NCI-H446 treated with DMSO at 0.1 percent for 48 hours (cell line): ENCODE data around the gene ZNF835.

Source experiments
- DNase-seq: peaks from one replicate; lab custom pipeline; 2025; lab: John Stamatoyannopoulos, UW

ZNF835 gene

DNA sequence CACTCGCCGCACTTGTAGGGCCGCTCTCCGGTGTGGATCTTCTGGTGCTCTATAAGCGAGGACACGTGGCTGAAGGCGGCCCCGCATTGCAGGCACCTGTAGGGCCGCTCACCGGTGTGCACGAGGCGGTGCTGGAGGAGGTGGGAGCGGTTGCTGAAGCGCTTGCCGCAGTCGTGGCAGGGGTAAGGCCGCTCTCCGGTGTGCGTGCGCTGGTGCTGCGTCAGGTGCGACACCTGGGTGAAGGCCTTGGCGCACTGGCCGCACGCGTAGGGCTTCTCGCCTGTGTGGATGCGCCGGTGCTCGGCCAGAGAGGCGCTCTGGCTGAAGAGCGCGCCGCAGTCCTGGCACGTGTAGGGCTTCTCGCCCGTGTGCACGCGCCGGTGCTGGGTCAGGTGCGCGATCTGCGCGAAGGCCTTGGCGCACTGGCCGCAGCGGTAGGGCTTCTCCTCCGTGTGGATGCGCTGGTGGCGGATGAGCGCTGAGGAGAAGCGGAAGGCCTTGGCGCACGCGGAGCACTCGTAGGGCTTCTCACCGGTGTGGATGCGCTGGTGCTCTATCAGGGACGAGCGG is 7.5 kb downstream of the ZNF835 start:
- DNase-seq, result no peak

DNA sequence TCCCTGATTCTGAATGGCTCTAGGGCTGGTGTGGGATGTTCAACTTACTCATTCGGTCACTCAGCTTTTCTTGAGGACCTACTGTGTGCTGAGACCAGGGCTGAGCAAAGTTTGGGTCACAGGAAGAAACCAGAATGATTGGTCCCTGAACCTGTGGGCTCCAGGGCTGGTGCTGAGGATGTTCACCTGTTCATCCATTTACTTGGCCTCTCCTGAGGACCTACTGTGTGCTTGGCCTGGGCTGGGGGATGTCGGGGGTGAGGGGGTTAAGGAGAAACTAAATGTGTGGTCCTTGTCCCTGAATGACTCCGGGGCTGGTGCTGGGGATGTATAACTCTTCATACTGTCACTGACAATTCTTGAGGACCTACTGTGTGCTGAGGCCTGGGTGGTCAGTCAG is 10.3 kb downstream of the ZNF835 start:
- DNase-seq, result no peak

DNA sequence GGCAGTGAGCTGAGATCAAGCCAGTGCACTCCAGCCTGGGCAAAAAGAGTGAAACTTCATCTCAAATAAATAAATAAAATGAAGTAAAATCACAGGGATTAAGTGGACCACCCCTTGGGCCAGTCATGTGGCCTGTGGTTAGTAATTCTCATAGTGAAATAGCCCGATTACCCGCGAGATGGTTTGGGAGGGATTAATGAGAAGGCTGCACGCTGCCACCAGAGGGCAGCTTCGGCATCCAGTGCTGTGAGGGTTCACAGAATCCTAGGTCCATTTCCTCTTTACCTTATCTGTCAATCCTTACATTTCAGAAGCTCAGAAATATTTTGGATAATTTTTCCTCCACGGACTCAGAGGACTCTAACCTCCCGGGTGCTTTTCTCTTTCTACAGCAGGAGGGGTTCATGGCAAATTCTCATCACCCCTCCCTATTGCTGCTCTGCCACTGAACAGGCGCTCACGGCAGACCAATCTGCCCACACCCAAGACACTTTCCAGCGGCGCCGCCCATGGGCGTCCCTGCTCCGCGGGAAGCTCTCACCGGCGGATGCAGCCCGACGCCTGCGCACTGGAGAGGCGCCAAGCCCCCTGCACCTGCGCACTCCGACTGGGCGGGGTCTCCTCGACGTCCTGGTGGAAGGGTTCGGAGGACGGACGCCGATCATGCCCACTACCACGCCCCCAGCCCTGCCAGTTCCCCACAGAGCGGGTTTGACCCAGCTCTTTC is 11.0 kb downstream of the ZNF835 start:
- DNase-seq, result no peak

DNA sequence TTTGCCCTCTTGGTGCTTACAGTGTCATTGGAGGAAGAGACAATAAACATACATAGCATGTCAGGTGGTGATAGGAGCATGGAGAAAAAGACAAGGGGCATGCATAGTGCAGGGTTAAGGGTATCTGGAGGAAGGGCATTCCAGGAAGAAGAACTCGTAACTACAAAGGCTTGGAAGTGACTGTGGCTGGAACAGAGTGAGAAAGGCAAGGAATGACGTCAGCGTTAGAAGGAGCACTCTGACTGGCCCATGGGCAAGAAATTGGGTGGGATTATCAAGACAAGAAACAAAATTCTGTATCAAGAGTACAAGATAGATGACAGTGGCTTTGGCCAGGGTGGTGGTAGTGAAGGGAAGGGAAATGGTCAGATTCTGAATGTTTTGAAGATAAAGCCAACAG is 17.4 kb downstream of the ZNF835 start:
- no peak for DNase-seq

DNA sequence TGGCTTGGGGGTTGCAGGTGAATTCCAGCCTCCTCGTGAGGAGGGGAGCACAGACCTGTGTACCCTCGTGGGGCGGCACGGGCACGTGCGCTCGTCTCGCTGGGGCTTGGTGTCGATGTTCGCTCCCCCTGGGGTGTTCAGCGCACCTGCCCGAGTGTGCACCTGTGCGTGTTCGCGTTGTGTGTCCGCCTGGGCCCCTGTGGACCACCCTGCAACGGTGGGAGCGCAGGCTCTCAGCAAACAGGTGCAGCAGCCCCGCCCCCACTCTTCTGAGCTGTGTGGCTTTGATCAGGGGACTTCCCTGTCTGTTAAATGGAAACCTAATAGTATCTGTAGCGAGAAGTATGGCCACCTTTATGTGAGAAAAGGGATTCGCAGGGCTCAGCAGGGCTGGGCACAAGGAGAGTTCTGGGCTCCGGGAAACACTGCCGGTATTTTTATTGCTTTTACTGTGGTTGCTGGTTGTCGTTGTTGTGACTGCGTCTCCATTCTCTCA is 28.0 kb downstream of the ZNF835 start:
- DNase-seq, result no peak

DNA sequence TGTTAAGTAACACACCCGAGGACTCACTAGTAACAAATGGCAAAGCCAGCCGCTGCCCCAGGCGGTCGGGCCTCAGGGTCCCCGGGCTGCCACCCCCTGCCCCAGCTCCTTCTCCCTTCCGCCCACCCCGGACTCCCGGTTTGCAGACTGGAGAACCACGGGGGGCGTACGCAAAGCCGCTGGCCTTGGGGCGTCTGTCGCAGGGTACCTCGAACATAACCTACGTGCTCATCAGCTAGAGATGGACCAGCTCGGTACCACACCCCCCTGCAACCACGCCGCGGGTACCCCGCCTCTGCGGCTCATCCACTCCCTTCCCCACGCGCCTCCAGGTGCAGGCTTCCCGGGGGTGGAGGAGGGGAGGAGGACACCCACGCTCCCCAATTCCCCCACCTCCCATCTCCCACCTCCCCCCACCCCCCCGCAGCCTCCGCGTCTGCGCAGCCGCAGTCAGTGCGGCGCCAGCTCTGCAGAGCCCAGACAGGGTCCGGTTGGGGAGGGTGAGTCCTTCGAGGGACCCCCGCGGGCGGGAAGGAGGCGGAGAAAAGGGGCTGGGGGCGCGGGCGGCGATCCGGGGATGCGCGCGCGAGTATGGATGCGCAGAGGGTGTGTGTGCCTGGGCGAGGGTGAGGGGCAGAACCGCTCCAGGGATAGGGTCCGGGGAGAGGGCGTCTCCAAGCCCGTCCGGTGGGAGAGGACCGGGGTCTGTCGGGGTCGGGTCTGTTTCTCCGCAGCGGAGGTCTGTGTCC is 28.7 kb downstream of the ZNF835 start, which contains the start of gene SMIM17:
TSS of gene SMIM17 (plus strand) at position 449 of the 749 bp plus-strand sequence. CDS start 2,509 bp downstream, outside the sequence.
- DNase-seq, result no peak

DNA sequence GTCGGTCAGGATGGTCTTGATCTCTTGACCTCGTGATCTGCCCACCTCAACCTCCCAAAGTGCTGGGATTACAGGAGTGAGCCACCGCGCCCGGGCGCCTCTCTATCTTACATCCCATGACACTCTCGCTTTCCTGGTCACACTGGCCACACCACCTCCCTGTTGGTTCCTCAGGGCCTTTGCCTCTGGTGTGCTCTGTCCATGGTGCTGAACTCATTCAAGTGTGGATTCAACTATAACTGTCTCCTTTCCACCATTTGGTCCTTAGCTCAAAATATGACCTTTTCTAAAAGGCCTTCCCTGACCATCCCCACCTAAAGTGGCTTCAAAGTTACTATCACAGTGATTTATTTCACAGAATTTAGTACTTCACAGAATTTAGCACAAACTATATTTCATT is 32.3 kb downstream of the ZNF835 start:
- no peak for DNase-seq

DNA sequence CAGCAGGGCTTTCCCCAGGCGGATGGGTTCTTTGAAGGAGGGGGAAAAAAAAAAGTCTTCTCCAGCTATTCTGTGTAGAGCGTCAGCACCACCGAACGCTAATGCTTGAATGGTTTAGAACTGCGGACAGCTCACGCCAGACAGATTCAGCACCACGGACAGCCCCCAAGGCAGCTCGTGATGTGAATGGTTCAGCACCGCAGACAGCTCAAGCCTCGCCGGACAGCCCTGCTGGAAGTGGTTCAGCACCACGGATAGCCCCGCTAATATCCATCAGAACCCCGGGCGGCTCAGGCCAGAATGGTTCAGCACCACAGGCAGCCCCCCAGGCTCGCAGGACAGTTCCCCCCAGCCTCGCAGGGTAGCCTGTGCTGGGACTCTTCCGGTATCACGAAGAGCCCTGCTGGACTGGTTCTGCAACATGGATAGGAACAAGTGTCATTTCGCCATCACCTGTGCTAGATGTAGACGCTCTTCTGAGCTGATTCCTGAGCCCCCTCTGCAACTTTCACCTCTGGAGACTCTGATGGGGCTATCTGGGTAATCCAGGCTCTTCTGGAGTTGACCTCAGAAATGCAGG is 33.5 kb downstream of the ZNF835 start:
- no peak for DNase-seq

DNA sequence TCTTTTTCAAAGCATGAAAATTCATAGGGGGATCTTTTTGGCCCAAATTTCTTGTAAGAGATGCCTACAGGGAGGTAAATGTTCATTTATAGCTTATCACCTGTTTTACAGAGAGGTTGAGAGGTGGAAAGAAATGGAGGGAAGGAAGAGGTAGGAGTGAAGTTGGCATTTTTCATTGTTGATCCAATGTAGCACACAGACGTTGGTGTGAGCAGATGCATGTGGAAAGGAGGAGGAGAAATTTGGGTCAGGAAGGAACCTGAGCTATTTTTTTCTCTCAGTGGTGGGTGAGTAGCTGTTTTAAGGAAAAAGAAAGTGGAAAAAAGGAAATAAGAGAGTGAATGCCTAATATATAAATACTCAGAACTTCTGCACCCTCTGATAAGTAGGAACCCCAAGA is 38.5 kb downstream of the ZNF835 start:
- no peak for DNase-seq

DNA sequence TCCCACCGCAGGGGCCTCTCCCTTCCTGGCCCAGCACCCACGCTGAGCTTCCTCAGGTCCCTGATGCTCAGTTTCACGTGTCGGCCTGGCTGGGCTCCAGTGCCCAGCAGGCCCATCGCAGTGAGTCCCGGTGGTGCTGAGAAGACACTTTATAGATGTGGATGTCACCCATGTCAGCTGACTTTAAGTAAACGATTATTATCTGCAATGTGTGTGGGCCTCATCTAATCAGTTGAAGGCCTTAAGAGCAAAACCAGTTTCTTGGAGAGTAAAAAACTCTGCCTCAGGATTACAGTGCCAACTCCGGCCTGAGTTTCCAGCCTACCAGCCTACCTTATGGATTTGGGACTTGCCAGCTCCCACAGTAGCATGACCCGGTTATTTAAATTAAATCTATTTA is 45.8 kb downstream of the ZNF835 start:
- no peak for DNase-seq

DNA sequence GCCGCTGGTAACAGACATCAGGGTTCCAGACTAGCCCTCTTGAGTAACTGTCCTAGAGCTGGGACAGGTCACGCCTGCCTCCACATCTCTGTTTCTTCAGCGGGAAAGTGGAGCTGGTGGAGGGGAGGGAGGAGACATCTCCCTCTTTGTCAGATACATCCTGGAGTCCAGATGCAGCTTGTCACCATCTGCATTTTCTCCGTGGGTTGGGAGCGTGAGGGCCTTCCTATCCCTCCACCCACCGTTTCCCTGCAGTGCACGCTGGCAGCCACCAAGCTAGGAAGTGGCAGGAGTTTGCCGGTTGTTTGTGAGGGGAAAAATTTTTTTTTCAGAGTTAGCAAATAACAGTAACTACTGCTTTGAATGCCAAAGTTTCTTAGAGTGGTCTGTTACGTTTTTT is 48.6 kb downstream of the ZNF835 start:
- no peak for DNase-seq

DNA sequence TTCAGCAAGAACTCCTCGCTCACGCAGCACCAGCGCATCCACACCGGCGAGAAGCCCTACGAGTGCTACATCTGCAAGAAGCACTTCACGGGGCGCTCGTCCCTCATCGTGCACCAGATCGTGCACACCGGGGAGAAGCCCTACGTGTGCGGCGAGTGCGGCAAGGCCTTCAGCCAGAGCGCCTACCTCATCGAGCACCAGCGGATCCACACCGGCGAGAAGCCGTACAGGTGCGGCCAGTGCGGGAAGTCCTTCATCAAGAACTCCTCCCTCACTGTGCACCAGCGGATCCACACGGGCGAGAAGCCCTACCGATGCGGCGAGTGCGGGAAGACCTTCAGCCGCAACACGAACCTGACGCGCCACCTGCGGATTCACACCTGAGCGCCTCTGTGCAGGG is 49.2 kb downstream of the ZNF835 start:
- no peak for DNase-seq

DNA sequence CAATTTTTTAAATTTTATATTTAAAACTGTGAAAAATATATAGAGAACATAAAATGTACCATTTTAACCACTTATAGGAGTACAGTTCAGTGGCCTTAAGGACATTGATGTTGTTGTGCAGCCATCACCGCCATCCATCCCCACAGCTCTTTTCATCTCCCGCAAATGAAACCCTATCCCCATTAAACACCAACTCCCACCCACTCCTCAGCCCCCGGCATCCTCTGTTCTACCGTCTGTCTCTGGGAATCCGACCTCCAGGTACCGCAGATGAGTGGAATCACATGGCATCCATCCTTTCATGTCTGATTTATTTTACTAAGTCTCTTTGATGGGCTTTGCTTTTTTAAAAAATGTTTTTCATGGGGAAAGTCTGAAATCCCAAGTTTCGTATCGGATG is 52.4 kb downstream of the ZNF835 start:
- no peak for DNase-seq

DNA sequence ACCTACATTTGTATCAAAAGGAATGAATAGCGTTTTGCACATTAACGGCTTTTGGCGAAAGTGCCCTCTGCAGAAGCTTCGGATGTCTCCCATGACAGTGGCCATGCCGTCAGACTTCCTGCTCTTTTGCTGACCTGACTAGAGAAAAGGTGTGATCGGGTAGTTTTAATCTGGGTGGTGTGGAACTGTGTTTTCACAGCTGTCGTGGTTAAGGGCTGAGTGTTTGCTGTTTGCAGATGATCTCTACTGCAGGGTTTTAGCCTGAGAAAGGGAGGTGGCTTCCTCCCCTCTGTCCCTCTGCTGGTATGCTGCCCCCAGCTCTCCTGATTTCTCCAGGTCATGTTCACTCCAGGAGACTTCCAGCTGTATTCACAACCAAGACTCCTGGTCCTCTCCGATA is 54.0 kb downstream of the ZNF835 start:
- no peak for DNase-seq

DNA sequence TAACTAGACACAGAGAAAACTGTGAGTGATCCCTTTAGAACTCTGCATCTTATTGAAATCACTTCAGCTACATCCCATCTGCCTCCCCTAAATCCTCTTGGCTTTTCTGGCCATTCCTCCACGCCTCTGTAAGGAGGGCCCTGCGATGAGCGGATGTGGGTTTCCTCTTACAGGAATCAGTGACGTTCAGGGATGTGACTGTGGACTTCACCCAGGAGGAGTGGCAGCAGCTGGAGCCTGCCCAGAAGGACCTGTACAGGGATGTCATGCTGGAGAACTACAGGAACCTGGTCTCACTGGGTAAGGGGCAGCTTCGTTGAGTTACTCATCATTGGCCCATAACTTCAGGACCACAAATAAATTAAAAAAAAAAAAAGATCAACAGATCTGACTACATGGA is 57.9 kb downstream of the ZNF835 start:
- no peak for DNase-seq

DNA sequence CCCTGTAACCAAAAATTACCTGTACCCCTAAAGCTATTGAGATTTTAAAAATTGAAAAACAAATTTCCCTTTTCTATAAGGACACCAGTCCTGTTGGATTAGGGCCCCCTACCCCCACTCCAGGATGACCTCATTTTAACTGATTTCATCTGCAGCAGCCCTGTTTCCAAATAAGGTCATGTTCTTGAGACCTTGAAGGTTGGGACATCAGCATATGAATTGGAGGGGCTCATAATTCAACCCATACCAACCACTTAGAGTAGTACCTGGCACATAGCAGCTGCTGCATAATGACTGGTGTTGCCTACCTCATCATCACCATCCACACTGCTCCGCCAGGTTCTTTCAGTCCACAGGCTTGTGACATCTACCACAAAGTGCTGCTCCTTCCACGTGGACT is 58.8 kb downstream of the ZNF835 start:
- no peak for DNase-seq
